OCI-LY7 (cell line): Measurements from ENCODE around the gene DMRT3. TPM values are rescaled to one million over a fixed set of nuclear protein-coding genes. Genes with fewer than 3 reads are reported as not detected.

Experiments used
- BruUV-seq: library from RNA; stranded (reverse); fragments of 400-500 nt; replicated peaks from 2 replicates; lab custom pipeline; 2021; lab: Mats Ljungman, UMichigan
- CTCF ChIA-PET: fragments of 300-600 bp; sonication (Branson Sonifier 250); formaldehyde crosslinking; loops from one replicate; lab custom pipeline; 2022; ENCODE audit warnings: antibody characterized with exemption; ENCODE audit not compliant: unreplicated experiment; lab: Charles Lee
- POLR2A ChIA-PET: fragments of 300-600 bp; sonication (Branson Sonifier 250); formaldehyde crosslinking; loops from one replicate; lab custom pipeline; 2022; ENCODE audit warnings: antibody characterized with exemption; lab: Charles Lee
- DNase-seq: peaks from one replicate; pipeline ENCODE4 v3.0.0-alpha.2; 2015; ENCODE audit warnings: low spot score
- H2AFZ ChIP-seq: fragments of 200-600 bp; sonication (generic), shearing (Covaris generic); 2 replicates; pipeline ENCODE4 v1.6.1; 2014; ENCODE audit warnings: mild to moderate bottlenecking, antibody characterized with exemption, low read length, moderate library complexity
- H3K27ac ChIP-seq: fragments of 200-600 bp; sonication (generic); 2 replicates; pipeline ENCODE4 v1.5.1; 2014; ENCODE audit warnings: mixed run types, low read depth, mild to moderate bottlenecking, moderate library complexity, low read length, inconsistent platforms; ENCODE audit not compliant: poor library complexity, severe bottlenecking
- H3K36me3 ChIP-seq: fragments of 200-600 bp; sonication (generic); 2 replicates; pipeline ENCODE4 v1.6.1; 2014; ENCODE audit warnings: mild to moderate bottlenecking, antibody characterized with exemption, low read length, moderate library complexity, mixed read lengths; ENCODE audit not compliant: insufficient read depth
- H3K4me1 ChIP-seq: fragments of 200-600 bp; sonication (generic); 2 replicates; pipeline ENCODE4 v1.5.1; 2014; ENCODE audit warnings: mild to moderate bottlenecking, low read length; ENCODE audit not compliant: insufficient read depth, poor library complexity, severe bottlenecking
- H3K4me2 ChIP-seq: fragments of 200-600 bp; sonication (generic); 2 replicates; pipeline ENCODE4 v1.6.1; 2014; ENCODE audit warnings: mild to moderate bottlenecking, low read length
- H3K4me3 ChIP-seq: fragments of 200-600 bp; sonication (generic); 2 replicates; pipeline ENCODE4 v1.5.1; 2014; ENCODE audit warnings: mild to moderate bottlenecking, low read depth, low read length; ENCODE audit not compliant: poor library complexity, severe bottlenecking
- H3K79me2 ChIP-seq: fragments of 200-600 bp; sonication (generic); 2 replicates; pipeline ENCODE4 v1.6.1; 2016; ENCODE audit warnings: low read depth, mild to moderate bottlenecking, low read length, moderate library complexity, mixed read lengths; ENCODE audit not compliant: insufficient read depth
- H3K9me2 ChIP-seq: fragments of 200-600 bp; sonication (generic); 2 replicates; pipeline ENCODE4 v1.6.1; 2016; ENCODE audit warnings: mild to moderate bottlenecking, low read length, mixed read lengths; ENCODE audit not compliant: insufficient read depth
- H3K9me3 ChIP-seq: fragments of 200-600 bp; sonication (generic); 2 replicates; pipeline ENCODE4 v1.6.1; 2014; ENCODE audit warnings: mild to moderate bottlenecking, mixed run types, low read length, mixed read lengths
- H4K20me1 ChIP-seq: fragments of 200-600 bp; sonication (generic); 2 replicates; pipeline ENCODE4 v1.6.1; 2014; ENCODE audit warnings: mild to moderate bottlenecking, antibody characterized with exemption, low read length, moderate library complexity, mixed read lengths; ENCODE audit not compliant: insufficient read depth
- EZH2phosphoT487 ChIP-seq: fragments of 200-600 bp; sonication (generic); IDR thresholded peaks from 2 replicates; pipeline ENCODE4 v1.6.1; 2018; ENCODE audit warnings: low read depth, borderline replicate concordance, mild to moderate bottlenecking, mixed run types, antibody characterized with exemption, low read length, moderate library complexity, mixed read lengths
- intact Hi-C: fragments of 100-400 bp; cut with micrococcal nuclease; formaldehyde crosslinking; loops from one replicate; pipeline ENCODE4 v1.10.0; 2022; ENCODE audit not compliant: unreplicated experiment
- total RNA-seq, 2 experiments: library from RNA; depleted of rRNA in 1 of 2; stranded (reverse); fragments of >200 nt in 1 of 2; shearing (Covaris generic) in 1 of 2; gene quantifications; 2 replicates each; pipeline ENCODE4 v1.2.3, GENCODE V29; 2014 to 2022
- TF ChIP-seq, protein P1 (sequence below): fragments of 200-600 bp; sonication (generic); conservative IDR thresholded peaks from 2 replicates; pipeline ENCODE4 v1.5.1; 2014; ENCODE audit warnings: mild to moderate bottlenecking, antibody characterized with exemption, low read length, moderate library complexity, mixed read lengths

Gene DMRT3
- total RNA-seq, 2 experiments from 2014 or later = not detected

DNA sequence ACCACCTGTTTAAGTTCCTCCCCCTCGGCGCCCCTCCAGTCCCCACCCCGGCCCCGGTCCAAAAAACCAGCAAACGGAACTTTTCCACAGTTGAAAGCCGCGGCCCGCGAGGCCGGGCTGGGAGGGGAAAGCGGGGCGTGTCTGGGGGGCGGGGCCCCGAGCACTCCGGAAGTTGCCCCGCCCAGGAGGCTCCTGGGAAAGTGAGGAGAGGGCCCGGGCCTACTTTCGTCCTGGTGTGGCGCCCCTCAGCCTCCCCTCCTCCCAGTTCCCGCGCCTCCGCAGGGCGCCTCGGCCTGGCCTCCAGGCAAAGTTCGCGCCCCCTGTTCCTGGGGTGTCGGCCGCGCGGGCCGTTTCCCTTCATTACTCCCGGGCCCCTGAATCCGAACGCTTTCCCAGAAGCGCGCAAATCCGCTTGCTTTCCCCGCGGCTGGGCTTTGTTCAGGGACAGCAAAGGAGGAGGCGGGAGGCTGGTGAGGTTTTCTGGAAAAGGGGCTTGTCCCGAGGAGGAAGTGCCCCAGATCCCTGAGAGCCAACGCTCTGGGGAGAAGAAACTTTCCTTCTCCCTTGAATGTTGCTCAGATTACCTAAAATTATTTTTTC is 4.5 kb upstream of the DMRT3 start:
- Histone ChIP-seq H3K79me2 (no peaks in the 10 kb centered on the region), H2AFZ (no peak overlapping the region), H3K4me3 (no peak overlapping the region), H4K20me1 (no peaks in the 10 kb centered on the region), H3K4me2 (no peak overlapping the region), H3K4me1 (no peaks in the 10 kb centered on the region), H3K9me2 (no peaks in the 10 kb centered on the region), H3K9me3 (no peaks in the 10 kb centered on the region), H3K27ac (no peak overlapping the region), H3K36me3 (no peaks in the 10 kb centered on the region)
- POLR2A ChIA-PET = no interaction called here
- CTCF ChIA-PET = no interaction called here
- no peak for DNase-seq
- TF ChIP-seq, protein P1, sequence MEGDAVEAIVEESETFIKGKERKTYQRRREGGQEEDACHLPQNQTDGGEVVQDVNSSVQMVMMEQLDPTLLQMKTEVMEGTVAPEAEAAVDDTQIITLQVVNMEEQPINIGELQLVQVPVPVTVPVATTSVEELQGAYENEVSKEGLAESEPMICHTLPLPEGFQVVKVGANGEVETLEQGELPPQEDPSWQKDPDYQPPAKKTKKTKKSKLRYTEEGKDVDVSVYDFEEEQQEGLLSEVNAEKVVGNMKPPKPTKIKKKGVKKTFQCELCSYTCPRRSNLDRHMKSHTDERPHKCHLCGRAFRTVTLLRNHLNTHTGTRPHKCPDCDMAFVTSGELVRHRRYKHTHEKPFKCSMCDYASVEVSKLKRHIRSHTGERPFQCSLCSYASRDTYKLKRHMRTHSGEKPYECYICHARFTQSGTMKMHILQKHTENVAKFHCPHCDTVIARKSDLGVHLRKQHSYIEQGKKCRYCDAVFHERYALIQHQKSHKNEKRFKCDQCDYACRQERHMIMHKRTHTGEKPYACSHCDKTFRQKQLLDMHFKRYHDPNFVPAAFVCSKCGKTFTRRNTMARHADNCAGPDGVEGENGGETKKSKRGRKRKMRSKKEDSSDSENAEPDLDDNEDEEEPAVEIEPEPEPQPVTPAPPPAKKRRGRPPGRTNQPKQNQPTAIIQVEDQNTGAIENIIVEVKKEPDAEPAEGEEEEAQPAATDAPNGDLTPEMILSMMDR = no peak
- TF ChIP-seq EZH2phosphoT487 = no peak
- intact Hi-C loops = no loop called here
- no TSS peak for BruUV-seq

DNA sequence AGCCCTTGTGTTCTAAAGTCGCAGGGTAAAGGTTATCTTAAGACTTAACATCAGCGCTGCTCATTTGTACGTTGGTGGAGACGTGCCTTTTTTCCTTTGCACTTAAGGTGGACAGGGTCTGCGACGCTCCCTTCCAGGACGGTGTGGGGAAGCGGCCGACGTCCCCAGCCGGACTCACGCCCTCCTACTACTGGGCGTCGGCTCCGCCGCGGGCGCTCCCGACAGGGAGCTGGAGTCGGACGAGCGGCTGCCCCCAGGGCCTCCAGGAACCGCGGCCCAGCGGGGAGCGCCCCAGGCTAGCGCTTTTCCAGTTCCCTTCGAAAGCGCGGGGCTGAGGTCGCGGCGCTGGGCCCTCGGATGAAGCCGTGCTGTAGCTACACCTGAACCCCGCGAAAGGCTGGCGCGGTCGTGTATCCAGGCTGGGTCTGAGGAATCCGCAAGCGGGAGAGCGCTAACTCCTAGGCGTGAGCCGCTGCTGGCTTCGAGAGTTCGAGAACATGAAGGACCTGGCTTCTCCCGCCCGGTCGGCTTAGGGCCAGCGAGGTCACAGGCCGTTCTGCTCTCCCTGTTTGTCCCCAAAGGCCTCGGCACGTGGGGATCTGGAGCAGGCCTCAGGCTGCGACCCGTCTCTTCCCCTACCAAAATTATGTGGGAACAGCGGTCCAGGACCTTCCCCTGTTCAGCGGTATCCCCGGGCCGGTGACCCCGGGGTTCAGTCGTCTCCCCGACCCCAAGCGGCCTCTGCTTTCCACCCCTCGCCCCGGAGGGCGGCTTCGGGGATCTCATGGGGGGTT is 3.8 kb upstream of the DMRT3 start:
- Histone ChIP-seq H4K20me1 (no peaks in the 10 kb centered on the region), H2AFZ (no peak overlapping the region), H3K4me3 (no peak overlapping the region), H3K4me1 (no peaks in the 10 kb centered on the region), H3K36me3 (no peaks in the 10 kb centered on the region), H3K4me2 (no peak overlapping the region), H3K9me3 (no peaks in the 10 kb centered on the region), H3K79me2 (no peaks in the 10 kb centered on the region), H3K27ac (no peak overlapping the region), H3K9me2 (no peaks in the 10 kb centered on the region)
- intact Hi-C loops = no loop called here
- DNase-seq = no peak
- POLR2A ChIA-PET = no interaction called here
- no peak for TF ChIP-seq EZH2phosphoT487
- TF ChIP-seq, protein P1 = no peak
- BruUV-seq = no TSS peak
- CTCF ChIA-PET = no interaction called here

DNA sequence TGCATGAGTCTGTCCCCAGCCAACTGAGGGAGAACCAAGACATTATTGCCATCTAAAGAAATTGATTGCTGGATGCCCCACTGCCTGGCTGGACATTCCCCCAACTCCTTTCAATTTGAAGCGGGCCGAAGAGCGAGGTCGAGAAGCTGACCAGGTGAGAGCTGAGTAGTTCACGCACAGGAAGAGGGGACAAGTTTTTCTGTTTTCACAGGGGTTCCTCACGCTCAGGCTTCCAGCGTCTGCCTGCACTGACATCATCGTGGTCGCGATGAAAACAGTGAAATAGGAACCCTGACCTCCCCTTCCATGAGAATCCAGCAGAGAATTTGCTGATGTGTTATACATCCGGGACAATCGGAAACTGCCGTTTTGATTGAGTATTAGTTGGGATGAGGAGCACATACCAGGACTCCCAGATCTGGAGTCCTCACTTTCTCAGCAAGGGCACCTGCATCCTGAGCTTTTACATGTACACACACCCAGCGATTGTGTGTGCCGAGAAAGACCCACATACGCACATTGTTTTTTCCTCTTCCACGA is 3.1 kb upstream of the DMRT3 start:
- H4K20me1 ChIP-seq = no peaks in the 10 kb centered on the region
- H3K4me2 ChIP-seq = no peak overlapping the region
- no TSS peak for BruUV-seq
- no peak overlapping the region for H2AFZ ChIP-seq
- DNase-seq = no peak
- no peaks in the 10 kb centered on the region for H3K4me1 ChIP-seq
- intact Hi-C loops = no loop called here
- ChIA-PET CTCF (no interaction called here), POLR2A (no interaction called here)
- no peaks in the 10 kb centered on the region for H3K9me3 ChIP-seq
- no peaks in the 10 kb centered on the region for H3K36me3 ChIP-seq
- no peak overlapping the region for H3K4me3 ChIP-seq
- TF ChIP-seq, protein P1 = no peak
- no peak for TF ChIP-seq EZH2phosphoT487
- no peak overlapping the region for H3K27ac ChIP-seq
- no peaks in the 10 kb centered on the region for H3K79me2 ChIP-seq
- H3K9me2 ChIP-seq = no peaks in the 10 kb centered on the region
